Stimulated activated CD4-positive, alpha-beta T cell treated with anti-CD3 and anti-CD28 coated beads, Interleukin-2, amount 100 ng/mL, for 4 hours (primary cell): ENCODE data around the gene HEPACAM.
A peak's percentile ranks its signal among the peaks of the same experiment; 100 is the strongest.

ENCODE experiments used
- DNase-seq: peaks from one replicate; pipeline ENCODE4 v3.0.0-alpha.2; 2020; ENCODE audit warnings: low read depth

HEPACAM gene

GRCh38 chr11:124884869-124885479 is 50.9 kb downstream of the HEPACAM start:
- no peak for DNase-seq

DNA sequence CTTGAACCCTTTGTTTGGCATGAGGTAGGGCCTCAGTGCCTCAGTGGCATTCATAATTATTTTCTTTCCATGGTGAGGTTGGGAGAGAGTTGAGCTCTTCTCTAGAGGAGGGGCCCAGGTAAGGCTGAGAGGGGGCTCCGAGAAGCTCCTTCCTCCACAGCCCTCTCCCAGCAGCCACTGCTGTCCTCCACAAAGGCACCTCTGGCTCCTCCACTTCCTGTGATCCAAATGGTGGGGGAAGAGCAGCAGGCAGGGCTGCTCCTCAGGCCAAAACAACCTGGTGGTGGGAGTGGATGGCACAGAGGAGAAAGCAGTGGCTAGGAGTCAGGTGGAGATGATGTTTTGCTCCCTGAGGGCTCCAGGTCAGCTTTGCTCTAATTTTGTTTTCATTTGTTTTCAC is 51.5 kb downstream of the HEPACAM start:
- no peak for DNase-seq

GRCh38 chr11:124882339-124883071 is 53.3 kb downstream of the HEPACAM start:
- DNase-seq = no peak

DNA sequence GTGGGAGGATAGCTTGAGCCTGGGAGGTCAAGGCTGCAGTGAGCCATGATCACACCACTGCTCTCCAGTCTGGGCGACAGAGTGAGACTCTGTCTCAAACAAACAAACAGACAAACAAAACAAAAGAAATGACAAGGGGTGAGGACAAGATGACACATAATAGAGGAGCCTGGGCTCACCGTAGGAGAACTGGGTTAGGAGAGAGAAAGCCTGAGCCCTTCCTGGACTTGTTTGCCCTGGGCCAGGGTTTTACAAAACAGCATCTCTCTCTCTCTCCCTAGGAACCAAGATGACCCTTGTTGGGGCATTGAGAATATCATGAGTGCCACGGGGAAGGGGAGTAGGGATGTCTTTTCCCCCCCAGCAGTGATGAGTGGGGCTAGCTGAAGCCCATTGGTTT is 54.9 kb downstream of the HEPACAM start:
- DNase-seq = no peak

- DNase-seq = no peak
Measured at GRCh38 chr11:124880290-124880611, 55.6 kb downstream of the HEPACAM start.

- no peak for DNase-seq
Measured at GRCh38 chr11:124879493-124880289, 56.2 kb downstream of the HEPACAM start.

DNA sequence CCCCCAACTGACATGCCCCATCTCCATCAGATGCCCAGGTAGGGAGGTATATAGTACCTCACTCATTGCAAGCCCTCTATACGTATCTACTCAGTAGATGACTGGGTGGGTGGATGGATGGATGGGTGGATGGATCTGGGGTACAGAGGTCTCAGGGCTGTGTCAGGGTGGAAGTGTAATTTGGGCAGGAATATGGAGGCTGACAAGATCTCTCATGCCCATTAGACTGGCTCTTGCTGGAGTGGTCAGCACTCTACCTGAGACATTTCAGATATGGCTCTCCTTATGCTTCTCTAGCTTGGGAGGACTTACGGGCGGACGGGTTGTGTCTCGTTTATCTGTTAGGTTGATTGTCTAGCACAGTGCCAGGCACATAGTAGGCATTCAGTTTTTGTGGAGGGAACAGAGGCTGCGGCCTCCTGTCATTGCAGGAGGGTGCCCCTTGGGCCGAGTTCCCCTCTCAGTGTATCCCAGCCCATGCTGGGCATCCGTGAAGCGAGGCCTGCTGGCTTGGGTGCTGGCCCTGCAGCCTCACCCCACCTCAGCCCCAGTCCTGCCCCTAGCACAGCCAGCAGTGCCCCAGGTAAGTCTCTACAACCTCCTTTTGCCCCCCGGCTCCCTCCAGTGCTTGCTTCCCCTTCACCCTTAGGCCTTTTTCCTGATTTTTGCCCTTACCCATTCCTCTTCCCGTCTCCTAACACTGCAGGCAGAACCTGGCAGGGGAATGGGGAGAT is 56.9 kb downstream of the HEPACAM start:
- DNase-seq = no peak

DNA sequence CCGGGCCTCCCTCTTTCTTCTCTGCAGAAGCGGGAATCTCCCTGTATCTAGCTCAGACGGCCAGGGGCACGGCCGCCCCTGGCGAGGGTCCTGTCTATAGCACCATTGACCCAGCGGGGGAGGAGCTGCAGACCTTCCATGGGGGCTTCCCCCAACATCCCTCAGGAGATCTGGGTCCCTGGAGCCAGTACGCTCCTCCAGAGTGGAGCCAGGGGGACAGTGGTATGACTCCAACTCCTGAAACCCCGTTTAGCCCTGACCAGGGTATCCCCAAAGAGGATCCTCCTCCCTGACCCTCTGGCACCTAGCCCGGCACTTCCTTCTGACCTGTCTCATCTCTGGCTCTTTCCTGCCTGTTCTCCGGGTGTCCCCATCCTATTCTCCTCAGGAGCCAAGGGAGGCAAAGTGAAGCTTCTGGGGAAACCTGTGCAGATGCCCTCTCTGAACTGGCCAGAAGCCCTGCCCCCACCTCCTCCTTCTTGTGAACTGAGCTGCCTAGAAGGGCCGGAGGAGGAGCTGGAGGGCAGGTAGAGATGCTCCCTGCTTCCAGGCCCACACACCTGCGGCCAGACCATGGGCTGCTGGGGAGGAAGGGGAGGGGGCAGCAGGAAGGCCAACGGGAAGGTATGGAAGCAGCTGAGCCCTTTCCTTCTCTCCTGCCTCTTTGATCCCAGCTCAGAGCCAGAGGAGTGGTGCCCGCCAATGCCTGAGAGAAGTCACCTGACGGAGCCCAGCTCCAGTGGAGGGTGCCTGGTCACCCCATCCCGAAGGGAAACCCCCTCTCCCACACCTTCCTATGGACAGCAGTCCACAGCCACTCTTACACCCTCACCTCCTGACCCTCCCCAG is 57.7 kb downstream of the HEPACAM start:
- DNase-seq = no peak

DNA sequence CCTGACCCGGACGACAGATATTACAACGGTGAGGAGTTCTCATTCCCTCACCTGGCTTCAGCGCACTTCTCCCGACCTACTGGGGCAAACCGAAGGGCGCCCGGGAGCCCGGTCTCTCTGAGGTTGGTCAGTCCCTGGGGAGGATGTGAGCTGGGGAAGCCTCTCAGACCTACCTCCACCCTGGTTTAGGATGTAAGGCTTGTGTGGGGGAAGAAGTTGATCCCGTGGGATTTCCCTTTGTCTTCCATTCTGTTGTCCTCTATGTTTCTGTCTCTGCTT is 58.3 kb downstream of the HEPACAM start:
- DNase-seq = no peak

GRCh38 chr11:124876818-124877630 is 58.8 kb downstream of the HEPACAM start:
- DNase-seq = no peak

DNA sequence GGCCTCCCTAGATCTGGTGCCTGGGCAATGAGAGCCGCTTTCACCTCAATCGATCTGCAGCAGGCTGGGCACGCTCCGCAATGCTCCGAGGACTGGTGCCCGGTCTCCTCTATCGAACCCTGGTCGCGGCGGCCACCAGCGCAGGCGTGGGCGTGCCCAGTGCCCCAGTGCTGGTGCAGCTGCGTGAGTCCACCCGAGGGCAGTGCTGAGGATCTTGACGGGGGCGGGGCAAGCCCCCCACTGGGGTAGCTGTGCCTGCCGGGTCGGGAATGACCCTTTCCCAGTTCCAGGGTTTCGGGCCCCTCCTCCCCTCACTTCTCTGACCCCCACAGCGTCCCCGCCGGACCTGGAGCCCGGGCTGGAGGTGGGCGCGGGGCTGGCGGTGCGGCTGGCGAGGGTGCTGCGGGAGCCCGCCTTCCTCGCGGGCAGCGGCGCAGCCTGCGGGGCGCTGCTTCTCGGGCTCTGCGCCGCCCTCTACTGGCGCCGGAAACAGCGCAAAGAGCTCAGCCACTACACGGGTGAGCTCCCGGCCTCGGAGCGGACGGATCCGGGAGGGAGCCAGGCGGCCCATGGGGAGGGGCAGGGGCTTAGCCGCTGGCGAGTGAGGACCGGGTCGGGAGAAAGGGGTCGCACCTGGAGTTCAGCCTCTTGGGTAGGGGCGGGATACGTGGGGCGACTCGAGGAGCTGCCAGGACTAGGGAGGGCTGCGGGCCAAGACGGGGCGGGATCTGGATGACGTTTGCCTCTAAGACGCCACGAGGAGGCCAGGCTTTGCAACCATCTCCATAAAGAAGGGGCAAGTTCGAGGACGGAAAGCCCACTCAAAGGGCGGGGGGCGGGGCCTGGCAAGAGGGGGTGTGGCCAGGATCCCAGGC is 59.7 kb downstream of the HEPACAM start:
- peak; percentile 72 for DNase-seq

GRCh38 chr11:124875401-124875800 is 60.4 kb downstream of the HEPACAM start:
- DNase-seq = no peak

GRCh38 chr11:124874571-124875255 is 61.1 kb downstream of the HEPACAM start:
- DNase-seq = no peak

- no peak for DNase-seq
Measured at GRCh38 chr11:124873951-124874350, 61.9 kb downstream of the HEPACAM start.

GRCh38 chr11:124872741-124873140 is 63.1 kb downstream of the HEPACAM start:
- DNase-seq = no peak

GRCh38 chr11:124872280-124872679 is 63.6 kb downstream of the HEPACAM start:
- no peak for DNase-seq

DNA sequence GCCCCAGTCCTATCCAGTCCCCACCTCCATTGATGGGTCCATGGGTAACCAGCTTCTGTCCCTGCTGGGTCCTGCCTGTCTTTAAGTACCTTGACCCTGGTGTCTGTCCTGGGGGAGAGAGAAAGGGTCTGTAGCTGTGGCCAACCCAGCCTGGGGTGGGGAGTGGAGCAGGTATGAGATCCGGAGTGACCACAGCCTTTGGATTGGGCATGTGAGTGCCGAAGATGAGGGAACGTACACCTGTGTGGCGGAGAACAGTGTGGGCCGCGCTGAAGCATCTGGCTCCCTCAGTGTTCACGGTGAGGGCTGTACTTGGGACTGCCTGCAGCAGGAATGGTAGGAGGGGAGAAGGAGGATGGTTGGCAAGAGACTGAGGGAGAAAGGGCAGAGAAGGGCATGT is 65.4 kb downstream of the HEPACAM start:
- no peak for DNase-seq

GRCh38 chr11:124869856-124870387 is 65.9 kb downstream of the HEPACAM start:
- no peak for DNase-seq

- no peak for DNase-seq
Measured at GRCh38 chr11:124869331-124869730, 66.5 kb downstream of the HEPACAM start.
